B cell (primary cell): ENCODE data around the gene POLD4. TPM values are rescaled to one million over a fixed set of nuclear protein-coding genes. Genes with fewer than 3 reads are reported as not detected.

Source experiments
- ATAC-seq: fragments of 200-7000 bp; cut with Tn5 transposase; one replicate; pipeline ENCODE4 v1.10.0; 2021; ENCODE audit warnings: low read depth, mild to moderate bottlenecking, moderate number of reproducible peaks, moderate library complexity
- CTCF ChIA-PET: fragments of 350-600 bp; sonication (Branson Sonifier 250); formaldehyde crosslinking; loops from one replicate; lab custom pipeline; 2021; ENCODE audit warnings: antibody characterized with exemption, inconsistent platforms; lab: Charles Lee
- POLR2A ChIA-PET: fragments of 350-600 bp; sonication (Branson Sonifier 250); formaldehyde crosslinking; loops from one replicate; lab custom pipeline; 2021; ENCODE audit warnings: antibody characterized with exemption; lab: Charles Lee
- DNase-seq: peaks from one replicate; pipeline ENCODE4 v3.0.0; 2013
- H2AFZ ChIP-seq: 2 replicates; pipeline ENCODE4 v1.6.1; 2012; ENCODE audit warnings: mild to moderate bottlenecking, low read depth, low read length; ENCODE audit not compliant: insufficient read depth, poor library complexity, severe bottlenecking
- H3K27ac ChIP-seq, 2 donors: 1 replicate in 1 of 2; 2 replicates in 1 of 2; pipeline ENCODE4 v1.5.1; 2012 to 2013; ENCODE audit warnings: low read length in 2 of 2, mild to moderate bottlenecking in 2 of 2, moderate library complexity in 1 of 2
- H3K27me3 ChIP-seq, 4 experiments: fragments of 200-600 bp in 1 of 4; sonication (generic) in 1 of 4; replicated peaks in 1 of 4; 1 replicate in 2 of 4; 2 replicates in 2 of 4; pipeline versions ENCODE4 v1.6.1 to v1.7.0; 2013 to 2016; ENCODE audit warnings: low read length in 3 of 4, mild to moderate bottlenecking in 2 of 4, mixed read lengths in 1 of 4, moderate library complexity in 1 of 4; ENCODE audit not compliant: insufficient read depth in 4 of 4, control insufficient read depth in 3 of 4; ENCODE audit errors: control extremely low read depth in 1 of 4
- H3K36me3 ChIP-seq, 2 experiments: replicated peaks in 1 of 2; 1 replicate in 1 of 2; 2 replicates in 1 of 2; pipeline versions ENCODE4 v1.6.1 to v1.7.1; 2013; ENCODE audit warnings: low read length in 1 of 2; ENCODE audit not compliant: insufficient read depth in 2 of 2, control insufficient read depth in 1 of 2; ENCODE audit errors: control extremely low read depth in 1 of 2, extremely low read depth in 1 of 2
- H3K4me1 ChIP-seq, 2 donors: fragments of 200-600 bp in 1 of 2; sonication (generic) in 1 of 2; 1 replicate in 1 of 2; 2 replicates in 1 of 2; pipeline versions ENCODE4 v1.5.1 to v1.6.1; 2013 to 2017; ENCODE audit warnings: low read length in 2 of 2; ENCODE audit not compliant: control insufficient read depth in 2 of 2, insufficient read depth in 2 of 2
- H3K4me2 ChIP-seq: replicated peaks from 2 replicates; pipeline ENCODE3; 2012; ENCODE audit warnings: mild to moderate bottlenecking, low read depth, low read length; ENCODE audit not compliant: poor library complexity, severe bottlenecking
- H3K4me3 ChIP-seq, 5 experiments: fragments of 200-600 bp in 1 of 5; sonication (generic) in 1 of 5; 1 replicate in 3 of 5; 2 replicates in 2 of 5; pipeline versions ENCODE4 v1.5.1 to v1.7.0; 2011 to 2016; ENCODE audit warnings: low read length in 4 of 5, mild to moderate bottlenecking in 4 of 5, low read depth in 2 of 5, control low read depth in 1 of 5, moderate library complexity in 1 of 5; ENCODE audit not compliant: insufficient read depth in 1 of 5; ENCODE audit errors: control extremely low read depth in 1 of 5, extremely low read depth in 1 of 5
- H3K79me2 ChIP-seq: fragments of 200-600 bp; sonication (generic); one replicate; pipeline ENCODE4 v1.6.0; 2016; ENCODE audit warnings: low read length; ENCODE audit not compliant: control insufficient read depth, insufficient read depth
- H3K9ac ChIP-seq: fragments of 200-600 bp; sonication (generic); 2 replicates; pipeline ENCODE4 v1.6.1; 2017; ENCODE audit warnings: mild to moderate bottlenecking, low read length, moderate library complexity
- H3K9me3 ChIP-seq, 3 donors: one replicate each; pipeline versions ENCODE4 v1.6.1 to v1.7.1; 2013; ENCODE audit warnings: low read length in 2 of 3; ENCODE audit not compliant: control insufficient read depth in 2 of 3, insufficient read depth in 1 of 3; ENCODE audit errors: control extremely low read depth in 1 of 3
- H4K20me1 ChIP-seq: 2 replicates; pipeline ENCODE4 v1.6.0; 2012; ENCODE audit warnings: mild to moderate bottlenecking, low read length; ENCODE audit not compliant: insufficient read depth, control insufficient read depth, poor library complexity, severe bottlenecking
- H3K27ac Mint-ChIP-seq: one replicate; pipeline ENCODE4 v1.8.0; 2021; ENCODE audit warnings: mixed read lengths
- H3K27me3 Mint-ChIP-seq: one replicate; pipeline ENCODE4 v1.8.0; 2021; ENCODE audit warnings: mixed read lengths
- H3K4me1 Mint-ChIP-seq: one replicate; pipeline ENCODE4 v1.8.0; 2021; ENCODE audit warnings: mixed read lengths
- H3K4me3 Mint-ChIP-seq: one replicate; pipeline ENCODE4 v1.8.0; 2021; ENCODE audit warnings: mixed read lengths
- H3K9me3 Mint-ChIP-seq: one replicate; pipeline ENCODE4 v1.8.0; 2022; ENCODE audit warnings: mixed read lengths; ENCODE audit not compliant: insufficient read depth
- EZH2 ChIP-seq: IDR thresholded peaks from 2 replicates; pipeline ENCODE4 v1.6.1; 2012; ENCODE audit warnings: borderline replicate concordance, low read depth, mild to moderate bottlenecking, moderate library complexity, low read length; ENCODE audit not compliant: insufficient read depth, poor library complexity, severe bottlenecking
- WGBS: methylation state at CpG from one replicate; pipeline ENCODE4 v1.1.5; 2013; ENCODE audit warnings: missing lambda C conversion rate; ENCODE audit not compliant: insufficient coverage; 5-methylcytosine and 5-hydroxymethylcytosine counted together
- intact Hi-C: fragments of 100-400 bp; cut with micrococcal nuclease; formaldehyde crosslinking; loops from one replicate; pipeline ENCODE4 v1.10.0; 2022
- polyA plus RNA-seq: library from polyadenylated mRNA; depleted of rRNA; stranded (reverse); fragments of >200 nt; gene quantifications from 2 replicates; pipeline ENCODE4 v1.2.3, GENCODE V29; 2012
- total RNA-seq, 2 donors: library from RNA; stranded (reverse); fragments of 120-200 nt in 1 of 2; gene quantifications; 1 replicate in 1 of 2; 2 replicates in 1 of 2; pipeline versions ENCODE4 v1.2.3 to v1.2.4, GENCODE V29; 2013 to 2022
- TF ChIP-seq, protein P1 (sequence below): fragments of 200-600 bp; IDR thresholded peaks from one replicate; pipeline ENCODE4 v1.8.0; 2022; ENCODE audit warnings: antibody characterized with exemption, mild to moderate bottlenecking

POLD4 gene
- total and polyA plus RNA-seq, 2 donors (not counting 1 experiment from before 2014, with no cell fraction given), result 210 to 559 TPM

DNA sequence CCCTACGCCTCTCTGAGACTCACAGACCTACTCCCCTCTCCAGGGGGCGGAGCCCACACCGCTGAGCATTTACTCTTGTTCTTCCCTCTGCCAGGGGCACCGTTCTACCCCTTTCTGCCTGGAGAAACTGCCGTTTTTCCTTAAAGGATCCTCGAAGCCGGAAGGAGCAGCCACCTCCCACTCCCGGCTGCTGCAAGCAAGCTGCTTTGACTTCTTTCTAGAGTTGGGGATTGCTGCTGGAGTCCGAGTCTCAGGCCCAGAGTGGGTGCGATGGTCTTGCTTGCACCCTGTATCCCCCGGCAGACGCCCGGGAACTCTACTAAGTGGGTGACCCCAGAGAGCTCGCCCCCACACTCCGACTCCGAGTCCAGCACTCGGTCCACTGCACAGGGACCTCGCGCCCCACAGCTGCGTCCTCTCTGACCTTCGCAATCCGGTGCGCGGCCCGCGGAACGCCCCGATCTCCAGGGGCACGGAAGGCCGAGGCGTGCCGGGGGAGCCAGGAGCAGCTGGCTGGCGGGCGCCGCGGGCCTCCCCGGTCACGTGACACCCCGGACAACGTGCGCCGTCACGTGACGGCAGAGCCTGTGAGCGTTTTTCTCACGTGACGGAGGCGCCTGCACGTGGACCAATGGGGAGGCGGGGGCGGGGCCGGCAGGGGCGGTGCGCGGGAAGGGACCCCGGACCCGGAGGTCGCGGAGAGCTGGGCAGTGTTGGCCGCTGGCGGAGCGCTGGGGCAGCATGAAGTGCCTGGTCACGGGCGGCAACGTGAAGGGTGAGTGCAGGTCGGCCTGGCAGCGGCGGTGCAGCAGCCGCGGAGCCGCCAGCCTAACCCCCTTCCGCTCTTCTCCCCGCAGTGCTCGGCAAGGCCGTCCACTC, 38.2 kb upstream of the POLD4 start, which contains the start of gene RAD9A:
TSS of gene RAD9A (plus strand) at position 683 of the 879 bp plus-strand sequence. CDS start at position 742, 59 bp downstream.
- intact Hi-C loops, result loop anchor here (1.0 kb wide), 3 partner anchors 10 to 78 kb away; partner anchors contain the start of genes PPP1CA, RPS6KB2 and TMEM134
- peak; percentile 96 for DNase-seq
- no peaks in the 10 kb centered on the region for H3K9me3 ChIP-seq
- Mint-ChIP-seq H3K9me3 (no peaks in the 10 kb centered on the region), H3K4me1 (peaks cover 36% of the 10 kb centered on the region), H3K4me3 (peak within 1 kb of the TSS; percentile 91), H3K27ac (peak within 1 kb of the TSS; percentile 69), H3K27me3 (no peaks in the 10 kb centered on the region)
- ChIA-PET POLR2A (interaction anchor here (0.5 to 2.3 kb wide), 29 partner anchors 9 to 741 kb away, joined by 3 to 40 read pairs (median 4); partner anchors contain the start of genes AIP, CLCF1, CORO1B and GPR152), CTCF (interaction anchor here (0.6 to 42.2 kb wide), 12 partner anchors 10 to 116 kb away, joined by 3 to 2379 read pairs (median 6); partner anchors contain the start of genes AIP, CDK2AP2, CLCF1 and PITPNM1)
- no peaks in the 10 kb centered on the region for H3K27me3 ChIP-seq
- under 1% methylated on average over 68 of the region's 75 CpGs for WGBS
- H4K20me1 ChIP-seq, result peaks cover 36% of the 10 kb centered on the region
- H2AFZ ChIP-seq, result peak within 1 kb of the TSS; percentile 87
- peak within 1 kb of the TSS; percentile 83 for H3K9ac ChIP-seq
- H3K4me1 ChIP-seq, result peaks cover 10 to 29% of the 10 kb centered on the region in 2 donors
- ATAC-seq, result peak; percentile 83
- no peak for TF ChIP-seq EZH2
- TF ChIP-seq, protein P1, sequence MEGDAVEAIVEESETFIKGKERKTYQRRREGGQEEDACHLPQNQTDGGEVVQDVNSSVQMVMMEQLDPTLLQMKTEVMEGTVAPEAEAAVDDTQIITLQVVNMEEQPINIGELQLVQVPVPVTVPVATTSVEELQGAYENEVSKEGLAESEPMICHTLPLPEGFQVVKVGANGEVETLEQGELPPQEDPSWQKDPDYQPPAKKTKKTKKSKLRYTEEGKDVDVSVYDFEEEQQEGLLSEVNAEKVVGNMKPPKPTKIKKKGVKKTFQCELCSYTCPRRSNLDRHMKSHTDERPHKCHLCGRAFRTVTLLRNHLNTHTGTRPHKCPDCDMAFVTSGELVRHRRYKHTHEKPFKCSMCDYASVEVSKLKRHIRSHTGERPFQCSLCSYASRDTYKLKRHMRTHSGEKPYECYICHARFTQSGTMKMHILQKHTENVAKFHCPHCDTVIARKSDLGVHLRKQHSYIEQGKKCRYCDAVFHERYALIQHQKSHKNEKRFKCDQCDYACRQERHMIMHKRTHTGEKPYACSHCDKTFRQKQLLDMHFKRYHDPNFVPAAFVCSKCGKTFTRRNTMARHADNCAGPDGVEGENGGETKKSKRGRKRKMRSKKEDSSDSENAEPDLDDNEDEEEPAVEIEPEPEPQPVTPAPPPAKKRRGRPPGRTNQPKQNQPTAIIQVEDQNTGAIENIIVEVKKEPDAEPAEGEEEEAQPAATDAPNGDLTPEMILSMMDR, result no peak
- H3K4me3 ChIP-seq, result peak within 1 kb of the TSS; percentile 63 to 95 (median 81)
- H3K27ac ChIP-seq, result peak within 1 kb of the TSS; percentile 33 to 78
- H3K4me2 ChIP-seq, result peak within 1 kb of the TSS; percentile 99
- H3K79me2 ChIP-seq, result peaks cover 38% of the 10 kb centered on the region
- H3K36me3 ChIP-seq, result peaks cover 0 to 8% of the 10 kb centered on the region in 2 experiments
